OCI-LY1 (cell line): ENCODE measurements around the gene TRIM36.

Experiments used
- H2AFZ ChIP-seq: fragments of 200-600 bp; sonication (generic), shearing (Covaris generic); 2 replicates; pipeline ENCODE4 v1.6.0; 2014; ENCODE audit warnings: antibody characterized with exemption, mild to moderate bottlenecking, low read length
- H3F3A ChIP-seq: fragments of 200-600 bp; sonication (generic), shearing (Covaris generic); 2 replicates; pipeline ENCODE4 v1.6.0; 2014; ENCODE audit warnings: mild to moderate bottlenecking, antibody characterized with exemption, low read length, moderate library complexity; ENCODE audit not compliant: insufficient read depth
- H3K27ac ChIP-seq: fragments of 200-600 bp; sonication (generic); 2 replicates; pipeline ENCODE4 v1.5.1; 2014; ENCODE audit warnings: low read length, mixed run types, mild to moderate bottlenecking, low read depth; ENCODE audit not compliant: poor library complexity, severe bottlenecking
- H3K27me3 ChIP-seq: fragments of 200-600 bp; sonication (generic); 2 replicates; pipeline ENCODE4 v1.6.0; 2014; ENCODE audit warnings: antibody characterized with exemption, mild to moderate bottlenecking, low read length, moderate library complexity; ENCODE audit not compliant: insufficient read depth
- H3K36me3 ChIP-seq: fragments of 200-600 bp; sonication (generic); 2 replicates; pipeline ENCODE4 v1.6.1; 2014; ENCODE audit warnings: mild to moderate bottlenecking, antibody characterized with exemption, low read length, moderate library complexity, mixed read lengths; ENCODE audit not compliant: insufficient read depth
- H3K4me1 ChIP-seq: fragments of 200-600 bp; sonication (generic); 2 replicates; pipeline ENCODE4 v1.5.1; 2014; ENCODE audit warnings: mild to moderate bottlenecking, low read length, moderate library complexity; ENCODE audit not compliant: insufficient read depth, severe bottlenecking
- H3K4me2 ChIP-seq: fragments of 200-600 bp; sonication (generic), shearing (Covaris generic); 2 replicates; pipeline ENCODE4 v1.6.1; 2014; ENCODE audit warnings: low read length
- H3K4me3 ChIP-seq: fragments of 200-600 bp; sonication (generic); 2 replicates; pipeline ENCODE4 v1.5.1; 2014; ENCODE audit warnings: low read length, low read depth, mild to moderate bottlenecking, mixed read lengths; ENCODE audit not compliant: poor library complexity, severe bottlenecking
- H3K79me2 ChIP-seq: fragments of 200-600 bp; shearing (Covaris generic); 2 replicates; pipeline ENCODE4 v1.6.1; 2016; ENCODE audit warnings: mixed run types, low read length, mixed read lengths; ENCODE audit not compliant: insufficient read depth
- H3K9ac ChIP-seq: fragments of 200-600 bp; sonication (generic), shearing (Covaris generic); 2 replicates; pipeline ENCODE4 v1.6.1; 2014; ENCODE audit warnings: mild to moderate bottlenecking, low read length, mixed read lengths
- H3K9me2 ChIP-seq: fragments of 200-600 bp; sonication (generic), shearing (Covaris generic); 2 replicates; pipeline ENCODE4 v1.6.1; 2014; ENCODE audit warnings: low read depth, mild to moderate bottlenecking, low read length, mixed read lengths
- H3K9me3 ChIP-seq: fragments of 200-600 bp; shearing (Covaris generic); 2 replicates; pipeline ENCODE4 v1.6.1; 2014; ENCODE audit warnings: low read length, mixed read lengths
- H4K20me1 ChIP-seq: fragments of 200-600 bp; sonication (generic), shearing (Covaris generic); 2 replicates; pipeline ENCODE4 v1.6.0; 2016; ENCODE audit warnings: mild to moderate bottlenecking, low read length; ENCODE audit not compliant: insufficient read depth
- CTCF ChIP-seq: fragments of 200-600 bp; sonication (generic), shearing (Covaris generic); IDR thresholded peaks from 2 replicates; pipeline ENCODE4 v1.5.1; 2017; ENCODE audit warnings: mild to moderate bottlenecking, antibody characterized with exemption, low read length, moderate library complexity, mixed read lengths
- EZH2 ChIP-seq: fragments of 200-600 bp; sonication (generic), shearing (Covaris generic); IDR thresholded peaks from 2 replicates; pipeline ENCODE4 v1.8.0; 2017; ENCODE audit warnings: borderline replicate concordance, mixed run types, mild to moderate bottlenecking, antibody characterized with exemption, low read length, moderate library complexity, mixed read lengths

The TRIM36 gene

GRCh38 chr5:115202952-115203351, 33.2 kb upstream of the TRIM36 start:
- H3K4me2 ChIP-seq: no peak overlapping the region
- no peaks in the 10 kb centered on the region for H3K36me3 ChIP-seq
- H3K9me2 ChIP-seq: no peaks in the 10 kb centered on the region
- no peak overlapping the region for H2AFZ ChIP-seq
- no peaks in the 10 kb centered on the region for H3K4me1 ChIP-seq
- no peaks in the 10 kb centered on the region for H3K27me3 ChIP-seq
- H3K9ac ChIP-seq: no peak overlapping the region
- no peak overlapping the region for H3K4me3 ChIP-seq
- no peaks in the 10 kb centered on the region for H4K20me1 ChIP-seq
- H3K27ac ChIP-seq: no peak overlapping the region
- no peak for TF ChIP-seq EZH2
- no peak for TF ChIP-seq CTCF
- no peaks in the 10 kb centered on the region for H3F3A ChIP-seq
- H3K9me3 ChIP-seq: no peaks in the 10 kb centered on the region
- H3K79me2 ChIP-seq: no peaks in the 10 kb centered on the region

GRCh38 chr5:115196161-115196560, 26.5 kb upstream of the TRIM36 start:
- no peak overlapping the region for H3K9ac ChIP-seq
- no peak overlapping the region for H3K4me3 ChIP-seq
- TF ChIP-seq CTCF (no peak), EZH2 (no peak)
- no peaks in the 10 kb centered on the region for H3K79me2 ChIP-seq
- H3K27me3 ChIP-seq: no peaks in the 10 kb centered on the region
- no peaks in the 10 kb centered on the region for H3K9me3 ChIP-seq
- H4K20me1 ChIP-seq: no peaks in the 10 kb centered on the region
- no peaks in the 10 kb centered on the region for H3F3A ChIP-seq
- H3K9me2 ChIP-seq: no peaks in the 10 kb centered on the region
- H3K4me1 ChIP-seq: no peaks in the 10 kb centered on the region
- no peak overlapping the region for H3K4me2 ChIP-seq
- H3K36me3 ChIP-seq: no peaks in the 10 kb centered on the region
- no peak overlapping the region for H3K27ac ChIP-seq
- H2AFZ ChIP-seq: no peak overlapping the region

GRCh38 chr5:115194676-115195075, 25.0 kb upstream of the TRIM36 start:
- no peak overlapping the region for H3K9ac ChIP-seq
- no peak overlapping the region for H2AFZ ChIP-seq
- no peaks in the 10 kb centered on the region for H3K36me3 ChIP-seq
- H3K4me2 ChIP-seq: no peak overlapping the region
- no peak for TF ChIP-seq CTCF
- no peak for TF ChIP-seq EZH2
- H3K9me3 ChIP-seq: no peaks in the 10 kb centered on the region
- no peaks in the 10 kb centered on the region for H3K4me1 ChIP-seq
- H3K79me2 ChIP-seq: no peaks in the 10 kb centered on the region
- H3F3A ChIP-seq: no peaks in the 10 kb centered on the region
- H3K9me2 ChIP-seq: no peaks in the 10 kb centered on the region
- no peak overlapping the region for H3K4me3 ChIP-seq
- no peak overlapping the region for H3K27ac ChIP-seq
- no peaks in the 10 kb centered on the region for H4K20me1 ChIP-seq
- no peaks in the 10 kb centered on the region for H3K27me3 ChIP-seq
